NCI-H128 (cell line): ENCODE data around the gene TSPAN4.
A peak's percentile ranks its signal among the peaks of the same experiment; 100 is the strongest.

ENCODE experiments used
- DNase-seq: peaks from one replicate; lab custom pipeline; 2025; ENCODE audit not compliant: unreplicated experiment; lab: John Stamatoyannopoulos, UW

TSPAN4 gene

DNA sequence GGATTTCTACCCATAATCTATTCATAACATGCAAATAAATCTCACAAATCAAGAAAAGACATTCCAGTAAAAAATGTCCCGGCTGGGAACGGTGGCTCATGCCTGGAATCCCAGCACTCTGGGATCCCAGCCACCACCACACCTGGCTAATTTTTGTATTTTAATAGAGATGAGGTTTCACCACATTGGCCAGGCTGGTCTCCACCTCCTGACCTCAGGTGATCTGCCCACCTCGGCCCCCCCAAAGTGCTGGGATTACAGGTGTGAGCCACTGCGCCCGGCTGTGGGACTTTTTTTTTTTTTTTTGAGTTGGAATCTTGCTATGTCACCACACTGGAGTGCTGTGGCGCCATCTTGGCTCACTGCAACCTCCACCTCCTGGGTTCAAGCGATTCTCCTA lies 63.3 kb downstream of the TSPAN4 start:
- DNase-seq = no peak

- no peak for DNase-seq
Observed at GRCh38 chr11:907668-908067, 65.0 kb downstream of the TSPAN4 start.

DNA sequence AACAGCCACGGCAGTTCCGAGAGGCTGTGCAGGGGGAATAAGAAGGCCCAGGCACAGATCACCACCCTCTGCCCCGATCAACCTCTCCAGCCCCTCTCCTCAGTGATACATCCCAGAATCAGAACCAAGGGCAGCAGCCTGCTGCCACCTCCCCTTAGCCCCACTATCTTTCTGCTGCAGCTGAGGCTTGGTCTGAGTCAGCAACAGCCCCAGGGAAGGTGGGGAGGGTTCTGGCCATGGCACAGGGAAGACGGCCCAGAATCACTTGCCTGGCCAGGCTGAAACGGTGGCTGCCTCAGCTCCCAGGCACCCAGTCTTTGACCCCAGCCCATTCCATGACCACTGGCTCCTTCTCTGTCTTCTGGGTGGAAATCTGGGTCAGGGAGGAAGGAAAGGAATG lies 65.6 kb downstream of the TSPAN4 start:
- no peak for DNase-seq

GRCh38 chr11:909406-909805 lies 66.8 kb downstream of the TSPAN4 start:
- no peak for DNase-seq

- DNase-seq = no peak
Observed at GRCh38 chr11:910044-910588, 67.5 kb downstream of the TSPAN4 start.

GRCh38 chr11:910589-911030 lies 68.0 kb downstream of the TSPAN4 start, which contains the start of gene CHID1:
Gene CHID1, minus strand, starts transcription at chr11:910810. Its CDS starts 5,994 bp downstream, at chr11:904816.
- DNase-seq = peak; percentile 61

GRCh38 chr11:911031-911889 lies 68.6 kb downstream of the TSPAN4 start:
- DNase-seq = no peak

GRCh38 chr11:911890-912219 lies 69.2 kb downstream of the TSPAN4 start:
- DNase-seq = no peak

- DNase-seq = no peak
Observed at GRCh38 chr11:912266-912665, 69.6 kb downstream of the TSPAN4 start.

- DNase-seq = no peak
Observed at GRCh38 chr11:913043-913442, 70.4 kb downstream of the TSPAN4 start.

DNA sequence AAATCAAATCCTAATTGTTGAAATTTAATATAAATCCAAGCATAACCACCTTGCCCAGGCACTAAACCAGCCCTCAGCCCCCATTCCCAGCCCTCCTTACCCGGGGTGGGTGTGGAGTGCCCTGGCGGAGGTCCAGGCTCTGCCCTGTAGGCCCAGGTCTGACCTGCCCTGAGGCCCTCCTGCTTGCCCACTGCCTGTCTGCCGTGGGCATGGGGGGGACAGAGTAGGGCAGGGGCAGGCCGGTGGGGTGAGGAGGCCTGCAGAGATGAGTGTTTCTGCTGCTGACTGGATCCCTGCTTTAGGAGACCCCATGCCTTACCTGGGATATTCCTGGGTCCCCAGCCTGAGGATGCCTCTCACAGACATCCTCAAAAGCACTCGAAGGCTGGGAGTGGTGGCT lies 71.6 kb downstream of the TSPAN4 start:
- DNase-seq = no peak

- no peak for DNase-seq
Observed at GRCh38 chr11:914747-915501, 72.3 kb downstream of the TSPAN4 start.
